GM12892 (cell line): ENCODE data around the gene FALEC.

ENCODE experiments used
- DNase-seq: peaks from one replicate; pipeline ENCODE4 v3.0.0; 2011; ENCODE audit not compliant: insufficient read length
- FAIRE-seq: peaks from 2 replicates; lab custom pipeline; 2011; peaks lifted over from hg19 to GRCh38; lab: Jason Lieb, UNC
- POLR2A ChIP-seq: IDR thresholded peaks from 2 replicates; pipeline ENCODE4 v1.6.1; 2011; ENCODE audit warnings: low read depth, low read length, control low read depth
- POLR2AphosphoS5 ChIP-seq: IDR thresholded peaks from 2 replicates; pipeline ENCODE4 v1.6.1; 2011; ENCODE audit warnings: low read depth, low read length, control low read depth
- TAF1 ChIP-seq: IDR thresholded peaks from 2 replicates; pipeline ENCODE4 v1.6.1; 2011; ENCODE audit warnings: low read depth, mild to moderate bottlenecking, control low read depth, low read length, borderline replicate concordance

The FALEC gene

GRCh38 chr1:150574260-150575071 lies 58.9 kb downstream of the FALEC start:
- peak; percentile 37; the same call in 1 of the 2 replicates for TF ChIP-seq POLR2A
- peak; percentile 87 for TF ChIP-seq POLR2AphosphoS5
- no peak for TF ChIP-seq TAF1
- no peak for FAIRE-seq

GRCh38 chr1:150575072-150575489 lies 59.5 kb downstream of the FALEC start:
- no peak for DNase-seq
- TF ChIP-seq TAF1, result no peak
- no peak for TF ChIP-seq POLR2AphosphoS5
- TF ChIP-seq POLR2A, result no peak
- FAIRE-seq, result no peak

More at GRCh38 chr1:150574260-150575071, 58.9 kb downstream of the FALEC start:
- no peak for DNase-seq

- DNase-seq (no peak), FAIRE-seq (peak; percentile 40)
- TF ChIP-seq POLR2A (no peak), TAF1 (no peak), POLR2AphosphoS5 (no peak)
Observed at GRCh38 chr1:150575518-150576366, 60.2 kb downstream of the FALEC start.

GRCh38 chr1:150576367-150576711 lies 60.8 kb downstream of the FALEC start:
- FAIRE-seq, result no peak
- TF ChIP-seq POLR2AphosphoS5 (no peak), POLR2A (no peak), TAF1 (no peak)
- DNase-seq, result no peak

GRCh38 chr1:150576794-150577556 lies 61.4 kb downstream of the FALEC start:
- FAIRE-seq (no peak), DNase-seq (no peak)
- TF ChIP-seq POLR2AphosphoS5, result no peak
- TF ChIP-seq POLR2A, result 0 out of 2 replicates have a peak, but pooled peaks have one; percentile 26
- TF ChIP-seq TAF1, result no peak

- FAIRE-seq (no peak), DNase-seq (no peak)
- no peak for TF ChIP-seq POLR2A
- no peak for TF ChIP-seq TAF1
- no peak; the same call in 1 of the 2 replicates for TF ChIP-seq POLR2AphosphoS5
Observed at GRCh38 chr1:150577557-150578271, 62.2 kb downstream of the FALEC start.

GRCh38 chr1:150578272-150579109 lies 62.9 kb downstream of the FALEC start:
- FAIRE-seq (peak; percentile 58), DNase-seq (no peak)
- peak; percentile 33; the same call in 1 of the 2 replicates for TF ChIP-seq TAF1
- TF ChIP-seq POLR2A, result peak; percentile 36; the same call in 1 of the 2 replicates
- TF ChIP-seq POLR2AphosphoS5, result no peak; the same call in 1 of the 2 replicates

- FAIRE-seq, result peak; percentile 80
- peak; percentile 98 for TF ChIP-seq TAF1
- peak; percentile 99 for TF ChIP-seq POLR2A
- TF ChIP-seq POLR2AphosphoS5, result peak; percentile 98
Observed at GRCh38 chr1:150579110-150579944, 63.8 kb downstream of the FALEC start, which contains the start of gene MCL1. Gene MCL1, minus strand, starts transcription at chr1:150579610. Its CDS starts 80 bp downstream, at chr1:150579530.

More at GRCh38 chr1:150579110-150579944, 63.8 kb downstream of the FALEC start, which contains the start of gene MCL1:
- DNase-seq, result peak; percentile 84
